SW480 (cell line): ENCODE measurements around the gene ADSL.

ENCODE experiments used
- DNase-seq: peaks from one replicate; pipeline ENCODE4 v3.0.0-alpha.2; 2016; ENCODE audit warnings: low spot score

The ADSL gene

GRCh38 chr22:40405178-40406062 lies 59.1 kb downstream of the ADSL start:
- DNase-seq: no peak

DNA sequence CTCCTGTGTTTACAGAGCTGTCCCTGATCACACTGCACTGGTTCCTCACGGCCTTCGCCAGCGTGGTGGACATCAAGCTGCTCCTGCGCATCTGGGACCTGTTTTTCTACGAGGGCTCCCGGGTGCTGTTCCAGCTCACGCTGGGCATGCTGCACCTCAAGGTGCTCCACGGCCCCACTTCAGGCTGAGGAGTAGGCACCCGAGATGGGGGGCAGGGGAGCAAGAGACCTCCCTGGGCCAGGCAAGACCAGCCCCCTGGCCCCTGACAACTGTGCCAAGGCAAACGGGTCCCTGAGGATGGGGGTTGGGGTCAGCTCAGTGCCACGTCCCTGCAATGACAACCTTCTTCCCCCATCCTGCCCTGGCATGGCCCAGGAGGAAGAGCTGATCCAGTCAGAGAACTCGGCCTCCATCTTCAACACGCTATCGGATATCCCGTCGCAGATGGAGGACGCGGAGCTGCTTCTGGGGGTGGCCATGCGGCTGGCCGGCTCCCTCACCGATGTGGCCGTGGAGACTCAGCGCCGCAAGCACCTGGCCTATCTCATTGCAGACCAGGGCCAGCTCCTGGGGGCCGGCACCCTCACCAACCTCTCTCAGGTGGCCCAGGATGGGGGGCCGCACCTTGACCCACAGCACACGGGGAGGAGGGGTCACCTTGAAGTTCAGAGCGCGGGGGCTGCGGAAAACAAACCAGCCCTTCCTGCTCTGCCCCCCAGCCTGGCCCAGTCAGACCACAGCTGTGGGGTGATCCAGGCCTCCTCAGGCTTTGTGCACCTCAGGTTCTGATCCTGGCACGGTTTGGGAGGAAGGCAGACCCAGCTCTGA lies 60.0 kb downstream of the ADSL start:
- no peak for DNase-seq

GRCh38 chr22:40407021-40407761 lies 60.9 kb downstream of the ADSL start:
- DNase-seq: no peak

GRCh38 chr22:40407831-40408717 lies 61.8 kb downstream of the ADSL start:
- no peak for DNase-seq

DNA sequence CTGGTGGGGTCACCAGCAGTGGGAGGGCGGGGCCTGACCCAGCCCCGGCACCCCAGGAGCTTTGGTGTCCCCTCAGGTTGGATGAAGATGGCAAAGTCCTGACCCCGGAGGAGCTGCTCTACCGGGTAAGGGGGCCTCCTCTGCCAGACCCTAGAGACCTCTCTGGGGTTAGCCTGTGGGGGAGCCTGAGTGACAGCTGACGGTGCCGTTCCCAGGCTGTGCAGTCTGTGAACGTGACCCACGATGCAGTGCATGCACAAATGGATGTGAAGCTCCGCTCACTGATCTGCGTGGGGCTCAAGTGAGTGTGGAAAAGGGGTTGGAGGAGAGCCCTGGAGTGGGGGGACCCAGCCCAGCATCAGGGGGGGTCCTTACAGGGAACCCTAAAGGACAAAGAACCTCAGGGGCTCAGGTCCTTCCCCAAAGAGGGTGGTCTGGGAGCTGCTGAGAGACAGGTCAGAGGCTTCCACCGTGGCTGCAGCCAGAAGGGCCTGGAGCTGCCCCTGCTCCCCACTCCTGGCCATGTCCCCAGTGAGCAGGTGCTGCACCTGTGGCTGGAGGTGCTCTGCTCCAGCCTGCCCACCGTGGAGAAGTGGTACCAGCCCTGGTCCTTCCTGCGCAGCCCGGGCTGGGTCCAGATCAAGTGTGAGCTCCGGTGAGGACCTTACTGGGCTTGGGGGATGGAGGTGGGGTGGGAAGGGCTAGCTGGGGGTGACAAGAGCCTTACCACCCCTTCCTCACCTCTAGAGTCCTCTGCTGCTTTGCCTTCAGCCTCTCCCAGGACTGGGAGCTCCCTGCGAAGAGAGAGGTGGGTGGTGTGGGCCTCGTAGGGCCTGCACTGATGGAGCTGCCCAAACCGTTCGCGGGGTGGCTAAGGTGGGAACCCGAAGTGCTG lies 62.7 kb downstream of the ADSL start:
- DNase-seq: no peak

DNA sequence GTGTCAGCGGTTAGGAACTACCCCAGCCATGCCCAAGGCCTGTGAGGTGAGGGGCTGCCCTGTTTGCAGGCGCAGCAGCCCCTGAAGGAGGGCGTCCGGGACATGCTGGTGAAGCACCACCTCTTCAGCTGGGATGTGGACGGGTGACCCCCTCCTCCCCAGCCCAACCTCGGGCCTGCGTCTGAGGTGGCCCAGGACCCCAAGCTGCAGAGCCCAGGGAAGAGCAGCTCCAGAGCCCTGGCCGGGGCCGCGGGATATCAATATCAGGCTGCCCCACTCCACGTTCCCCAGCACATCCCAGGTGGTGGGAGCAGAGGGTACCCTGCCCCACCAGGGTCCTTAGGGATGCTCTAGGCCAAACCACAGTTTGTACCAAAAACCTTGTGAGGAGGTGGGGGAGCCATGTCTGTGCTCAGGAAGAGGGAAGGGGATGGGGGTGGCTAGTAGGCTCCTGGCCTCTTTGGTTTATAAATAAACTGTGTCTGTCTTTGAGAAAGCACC lies 63.4 kb downstream of the ADSL start:
- no peak for DNase-seq

- no peak for DNase-seq
Observed at GRCh38 chr22:40410272-40410671, 64.0 kb downstream of the ADSL start.

DNA sequence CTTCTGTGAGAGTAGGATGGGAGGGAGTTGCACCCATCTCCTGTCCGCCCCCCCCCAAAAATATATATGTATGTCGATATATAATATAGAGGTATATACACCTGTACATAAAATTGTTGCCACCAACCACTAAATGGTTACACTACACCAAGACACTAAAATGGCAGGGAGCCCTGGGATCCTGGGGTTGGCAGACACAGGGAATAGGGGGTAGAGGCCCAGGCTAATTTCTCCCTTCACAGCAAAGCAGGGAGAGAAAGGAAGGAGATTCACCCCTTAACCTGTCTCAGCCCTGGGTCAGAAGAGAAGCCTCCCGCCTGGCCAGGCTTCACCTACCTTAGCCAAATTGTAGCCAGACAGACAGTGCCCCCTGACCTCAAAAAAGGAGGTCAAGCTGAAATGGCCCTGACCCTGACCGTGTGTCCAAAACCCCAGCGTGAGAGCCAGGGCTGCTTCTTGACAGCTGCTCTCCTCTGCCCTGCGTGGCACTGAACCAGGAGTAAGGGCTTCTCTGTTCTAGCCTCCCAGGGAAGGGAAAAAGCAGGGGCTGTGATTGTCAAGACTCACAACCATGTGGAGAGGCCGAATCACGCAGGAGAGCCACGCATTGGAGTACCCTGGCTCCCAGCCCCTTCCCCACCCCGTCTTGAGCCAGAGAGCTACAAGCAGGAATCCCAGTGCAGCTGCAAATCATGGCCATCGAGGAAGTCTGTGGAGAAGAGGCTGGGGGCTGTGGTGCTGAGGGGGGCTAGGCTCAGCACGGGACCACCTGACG lies 64.6 kb downstream of the ADSL start:
- no peak for DNase-seq

GRCh38 chr22:40411506-40411861 lies 65.2 kb downstream of the ADSL start:
- DNase-seq: no peak

- no peak for DNase-seq
Observed at GRCh38 chr22:40412441-40412840, 66.1 kb downstream of the ADSL start.

DNA sequence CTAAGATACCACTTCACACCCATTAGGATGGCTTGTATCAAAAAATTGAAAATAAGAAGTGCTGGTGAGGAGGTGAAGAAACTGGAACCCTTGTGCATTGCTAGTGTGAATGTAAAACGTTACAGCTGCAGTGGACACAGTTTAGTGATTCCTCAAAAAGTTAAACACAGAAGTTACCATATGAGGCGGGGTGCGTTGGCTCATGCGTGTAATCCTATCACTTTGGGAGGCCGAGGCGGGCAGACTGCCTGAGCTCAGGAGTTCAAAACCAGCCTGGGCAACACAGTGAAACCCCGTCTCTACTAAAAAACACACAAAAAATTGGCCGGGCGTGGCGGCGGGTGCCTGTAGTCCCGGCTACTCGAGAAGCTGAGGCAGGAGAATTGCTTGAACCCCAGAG lies 67.6 kb downstream of the ADSL start:
- no peak for DNase-seq

- no peak for DNase-seq
Observed at GRCh38 chr22:40414311-40414710, 68.0 kb downstream of the ADSL start.

GRCh38 chr22:40414838-40415505 lies 68.7 kb downstream of the ADSL start:
- DNase-seq: no peak

DNA sequence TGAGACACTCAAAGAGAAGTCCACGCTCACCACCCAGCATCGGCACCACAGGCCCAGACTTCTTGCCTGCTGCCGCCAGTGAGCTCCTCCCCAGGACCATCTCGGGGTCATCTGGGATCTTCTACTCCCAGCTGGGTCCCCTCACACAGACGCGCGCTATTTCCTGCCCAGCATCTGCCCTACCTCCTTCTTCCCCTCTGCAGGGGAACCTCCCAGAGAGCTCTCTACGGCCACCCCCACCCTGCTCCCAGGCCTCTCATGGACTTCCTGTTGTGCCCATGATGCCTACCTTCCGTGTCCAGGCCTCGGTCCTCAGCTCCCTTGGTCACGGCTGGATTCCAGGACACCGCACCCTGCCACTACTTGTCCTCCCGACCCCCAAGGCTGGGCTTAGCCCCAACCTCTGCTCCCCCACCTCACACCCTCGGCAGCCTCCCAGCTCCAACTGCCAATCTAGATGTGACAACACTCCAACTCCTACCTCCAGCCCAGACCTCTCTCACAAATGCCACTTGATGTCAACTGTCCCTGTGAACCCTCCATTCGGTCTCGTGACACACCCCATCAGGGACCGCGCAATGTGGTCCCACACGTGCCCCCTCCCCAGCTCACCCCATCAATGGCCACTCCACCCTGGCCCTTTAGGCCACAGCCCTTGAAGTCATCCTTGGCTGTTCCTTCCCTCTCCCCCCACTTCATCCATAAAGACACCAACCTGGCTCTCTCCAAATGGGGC lies 69.4 kb downstream of the ADSL start:
- DNase-seq: no peak

- DNase-seq: no peak
Observed at GRCh38 chr22:40416267-40416570, 69.9 kb downstream of the ADSL start.

DNA sequence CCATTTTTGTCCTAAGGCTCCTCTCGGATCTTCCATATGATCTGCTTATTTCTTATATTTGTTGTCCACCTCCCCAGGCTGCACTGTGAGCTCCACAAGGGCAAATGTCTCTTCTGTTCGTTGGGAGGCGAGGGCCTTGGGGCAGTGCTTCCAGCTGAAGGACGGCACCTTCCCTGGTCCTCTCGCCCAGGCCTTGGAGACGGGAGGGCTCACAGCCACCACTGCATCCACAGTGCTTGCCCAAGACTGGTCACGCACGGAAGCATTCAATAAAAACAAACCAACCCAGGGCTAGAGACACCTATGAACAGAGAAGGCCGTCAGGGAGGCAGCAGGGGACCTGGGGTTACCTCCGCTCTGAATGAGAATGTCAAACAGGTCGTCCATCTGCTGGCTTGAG lies 70.3 kb downstream of the ADSL start:
- no peak for DNase-seq

GRCh38 chr22:40417041-40417440 lies 70.7 kb downstream of the ADSL start:
- DNase-seq: no peak

GRCh38 chr22:40417881-40418280 lies 71.6 kb downstream of the ADSL start:
- no peak for DNase-seq
